Kidney (tissue), 14 donors: Measurements from ENCODE around the gene PAPOLB. TPM values are rescaled to one million over a fixed set of nuclear protein-coding genes. Genes with fewer than 3 reads are reported as not detected.

Experiments
- DNase-seq, 5 donors: peaks; one replicate each; pipeline ENCODE4 v3.0.0-alpha.2; 2013 to 2020
- FAIRE-seq: peaks from 2 replicates; lab custom pipeline; 2012; peaks lifted over from hg19 to GRCh38; lab: Jason Lieb, UNC
- H3K27ac ChIP-seq, 2 donors: one replicate each; pipeline ENCODE4 v1.7.0; 2013; ENCODE audit warnings: low read depth in 2 of 2, low read length in 2 of 2, inconsistent platforms in 1 of 2
- H3K27me3 ChIP-seq: one replicate; pipeline ENCODE4 v1.7.1; 2013; ENCODE audit warnings: low read length, inconsistent platforms; ENCODE audit not compliant: control insufficient read depth, insufficient read depth
- H3K36me3 ChIP-seq, 3 donors: one replicate each; pipeline versions ENCODE4 v1.7.0 to v1.7.1; 2013; ENCODE audit warnings: low read length in 3 of 3, control low read depth in 1 of 3, inconsistent platforms in 1 of 3; ENCODE audit not compliant: insufficient read depth in 3 of 3, control insufficient read depth in 2 of 3
- H3K4me1 ChIP-seq, 3 donors: one replicate each; pipeline versions ENCODE4 v1.7.0 to v1.7.1; 2013; ENCODE audit warnings: low read length in 3 of 3, inconsistent platforms in 1 of 3, low read depth in 1 of 3; ENCODE audit not compliant: control insufficient read depth in 2 of 3, insufficient read depth in 2 of 3
- H3K4me3 ChIP-seq, 3 donors: one replicate each; pipeline versions ENCODE4 v1.7.0 to v1.8.1; 2013; ENCODE audit warnings: low read length in 3 of 3, control low read depth in 1 of 3, inconsistent platforms in 1 of 3
- H3K9ac ChIP-seq, 3 donors: one replicate each; pipeline versions ENCODE4 v1.7.0 to v1.7.1; 2013; ENCODE audit warnings: low read length in 3 of 3, control low read depth in 1 of 3, inconsistent platforms in 1 of 3
- H3K9me3 ChIP-seq, 3 donors: one replicate each; pipeline versions ENCODE4 v1.7.0 to v1.7.1; 2013; ENCODE audit warnings: low read length in 3 of 3, control low read depth in 1 of 3, inconsistent platforms in 1 of 3; ENCODE audit not compliant: control insufficient read depth in 2 of 3, insufficient read depth in 1 of 3
- CTCF ChIP-seq: IDR thresholded peaks from 3 replicates; pipeline ENCODE4 v1.5.1; 2012; ENCODE audit warnings: mild to moderate bottlenecking, moderate library complexity, borderline replicate concordance; ENCODE audit not compliant: insufficient read depth; ENCODE audit errors: extremely low read depth
- intact Hi-C: fragments of 100-400 bp; cut with DNase I; formaldehyde crosslinking; loops from one replicate; pipeline ENCODE4 v1.11.1; 2022
- polyA plus RNA-seq: library from polyadenylated mRNA; stranded (reverse); fragments of 350-450 nt; fragmentation: Illumina TruSeq; extraction: RNeasy Lipid Tissue Mini Kit (QIAGEN cat#74804); gene quantifications from one replicate; pipeline ENCODE4 v1.2.3, GENCODE V29; 2014; ENCODE audit warnings: low read depth, low replicate concordance; ENCODE audit not compliant: insufficient read depth
- total RNA-seq: library from RNA; stranded (reverse); fragmentation: NEBNext Ultra II Directional; extraction: Animal tissue kit (Norgen Biotek cat#: 25700); gene quantifications from one replicate; pipeline ENCODE4 v1.2.1, GENCODE V29; 2021
- donor health status: control.
- donor health status: control.
- donor health status: control.
- donor health status: control.
- donor health status: control.
- donor health status: DM: yes; HTN: yes; CAD: no.
- donor health status: Normal renal cell carcinoma (clear cell type).

The PAPOLB gene
- total and polyA plus RNA-seq, 2 donors from 2014 or later, result 0.06 TPM; not detected in 1

- Histone ChIP-seq H3K27me3 (no peaks in the 10 kb centered on the region), H3K9me3 (no peaks in the 10 kb centered on the region), H3K4me3 (no peak overlapping the region), H3K9ac (peak overlapping the region in 1 of 3 donors; percentile 34), H3K4me1 (no peaks in the 10 kb centered on the region), H3K36me3 (no peaks in the 10 kb centered on the region), H3K27ac (no peak overlapping the region)
- TF ChIP-seq CTCF, result peak; percentile 82
- intact Hi-C loops, result no loop called here
- DNase-seq, result peak in 4 of 5 donors; percentile 87 to 93 (median 89)
- FAIRE-seq, result no peak
Observed at GRCh38 chr7:4830176-4830575, 31.7 kb downstream of the PAPOLB start.

GRCh38 chr7:4828720-4829383 lies 33.0 kb downstream of the PAPOLB start:
- FAIRE-seq (no peak), DNase-seq (peak in 2 of 5 donors; percentile 31 to 56)
- no peaks in the 10 kb centered on the region for H3K4me1 ChIP-seq
- H3K27me3 ChIP-seq, result no peaks in the 10 kb centered on the region
- TF ChIP-seq CTCF, result no peak
- H3K36me3 ChIP-seq, result no peaks in the 10 kb centered on the region
- no peak overlapping the region for H3K4me3 ChIP-seq
- intact Hi-C loops, result no loop called here
- H3K9me3 ChIP-seq, result no peaks in the 10 kb centered on the region
- no peak overlapping the region for H3K27ac ChIP-seq
- no peak overlapping the region for H3K9ac ChIP-seq

- DNase-seq (peak in 2 of 5 donors; percentile 33 to 50), FAIRE-seq (no peak)
- no peak for TF ChIP-seq CTCF
- peaks cover 0 to 3% (median 0%) of the 10 kb centered on the region in 3 donors for H3K4me1 ChIP-seq
- no peak overlapping the region for H3K27ac ChIP-seq
- no peaks in the 10 kb centered on the region for H3K27me3 ChIP-seq
- H3K9ac ChIP-seq, result no peak overlapping the region
- no peaks in the 10 kb centered on the region for H3K9me3 ChIP-seq
- intact Hi-C loops, result no loop called here
- no peak overlapping the region for H3K4me3 ChIP-seq
- H3K36me3 ChIP-seq, result no peaks in the 10 kb centered on the region
Observed at GRCh38 chr7:4825081-4825480, 36.7 kb downstream of the PAPOLB start.
